LoVo (cell line): Measurements from ENCODE around the gene WDR13.
"Not testable (repeated sequence)": the region's sequence is repeated elsewhere in the genome, so short reads cannot be mapped to it uniquely, and the experiment has no call there.

Source experiments
- DNase-seq: peaks from one replicate; pipeline ENCODE4 v3.0.0-alpha.2; 2016; ENCODE audit warnings: low spot score

WDR13 gene

DNA sequence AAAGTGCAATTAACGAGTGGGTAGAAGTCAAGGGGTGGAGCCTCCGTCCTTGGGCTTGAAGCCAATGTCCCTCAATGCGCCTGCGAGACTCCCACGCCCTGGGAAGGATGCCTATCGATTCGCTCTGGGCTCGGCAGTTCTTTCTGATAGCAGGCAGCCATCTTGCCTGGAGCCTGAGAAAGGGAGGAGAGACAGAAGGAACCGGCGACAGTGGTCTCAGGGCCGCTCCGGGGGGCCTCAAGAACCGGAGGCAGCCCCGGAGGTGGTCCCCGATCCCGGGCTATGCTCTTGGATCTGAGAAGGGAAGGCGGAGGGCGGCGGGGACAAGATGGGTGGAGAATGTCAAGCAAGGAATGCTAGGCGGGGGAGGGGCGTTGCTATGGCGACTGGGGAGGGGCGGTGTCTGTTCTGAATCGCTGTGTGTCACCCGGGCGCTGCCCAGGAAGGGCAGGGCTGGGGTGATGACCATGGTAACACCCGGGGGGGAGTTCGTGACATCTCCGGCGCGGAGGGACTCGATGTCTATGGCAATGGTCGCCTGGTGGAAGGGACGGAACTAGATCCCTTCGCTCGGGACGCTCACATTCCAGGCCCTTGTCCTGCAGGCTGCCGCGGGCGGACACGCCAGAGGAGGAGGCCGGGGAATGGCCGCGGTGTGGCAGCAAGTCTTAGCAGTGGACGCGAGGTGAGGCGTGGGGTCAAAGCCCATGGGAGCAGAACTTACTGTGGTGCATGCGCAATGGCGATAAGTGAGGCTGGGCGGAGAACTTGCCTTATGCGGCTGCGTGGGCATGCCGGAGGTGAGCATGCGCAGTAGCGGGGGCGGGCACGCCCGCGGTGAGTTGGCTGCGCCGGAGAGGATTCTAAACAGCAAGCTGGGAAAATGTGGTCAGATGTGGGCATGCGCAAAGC is at the start of gene WDR13:
TSS of gene WDR13 (plus strand) at position 140 of the 912 bp plus-strand sequence. CDS start at position 645, 505 bp downstream.
- peak; percentile 91 for DNase-seq

DNA sequence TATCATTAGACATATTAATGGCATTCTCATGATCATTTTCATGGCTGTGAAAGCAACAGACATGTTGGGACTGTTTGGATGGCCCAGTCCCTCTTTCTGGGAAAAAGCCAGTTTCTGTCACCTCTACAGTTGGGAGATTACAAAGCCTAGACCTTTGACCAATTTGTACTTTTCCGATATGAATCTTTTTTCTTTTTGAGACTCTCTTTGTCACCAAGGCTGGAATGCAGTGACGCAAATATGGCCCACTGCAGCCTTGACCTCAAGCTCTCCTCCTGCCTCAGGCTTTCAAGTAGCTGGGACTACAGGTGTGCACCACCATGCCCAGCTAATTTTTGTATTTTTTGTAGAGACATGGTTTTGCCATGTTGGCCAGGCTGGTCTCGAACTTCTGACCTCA is 48.4 kb upstream of the WDR13 start:
- no peak for DNase-seq

DNA sequence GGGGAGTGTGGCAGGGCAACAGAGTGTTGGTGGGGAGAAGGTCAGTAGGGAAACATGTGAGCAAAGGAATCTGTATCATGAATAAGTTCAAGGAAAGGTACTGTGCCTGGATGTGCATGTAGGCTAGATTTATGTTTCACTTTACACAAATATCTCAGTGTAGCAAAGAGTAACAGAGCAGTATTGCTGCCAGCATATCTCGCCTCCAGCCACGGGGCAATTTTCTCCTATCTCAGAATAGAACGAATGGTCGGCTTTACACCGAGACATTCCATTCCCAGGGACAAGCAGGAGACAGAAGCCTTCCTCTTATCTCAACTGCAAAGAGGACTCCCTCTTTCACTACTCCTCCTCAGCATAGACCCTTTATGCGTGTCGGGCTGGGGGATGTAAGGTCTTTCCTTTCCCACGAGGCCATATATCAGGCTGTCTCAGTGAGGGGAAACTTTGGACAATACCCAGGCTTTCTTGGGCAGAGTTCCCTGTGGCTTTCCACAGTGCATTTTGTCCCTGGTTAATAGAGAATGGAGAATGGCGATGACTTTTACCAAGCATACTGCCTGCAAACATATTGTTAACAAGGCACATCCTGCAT is 41.5 kb upstream of the WDR13 start:
- DNase-seq: not testable (repeated sequence)

DNA sequence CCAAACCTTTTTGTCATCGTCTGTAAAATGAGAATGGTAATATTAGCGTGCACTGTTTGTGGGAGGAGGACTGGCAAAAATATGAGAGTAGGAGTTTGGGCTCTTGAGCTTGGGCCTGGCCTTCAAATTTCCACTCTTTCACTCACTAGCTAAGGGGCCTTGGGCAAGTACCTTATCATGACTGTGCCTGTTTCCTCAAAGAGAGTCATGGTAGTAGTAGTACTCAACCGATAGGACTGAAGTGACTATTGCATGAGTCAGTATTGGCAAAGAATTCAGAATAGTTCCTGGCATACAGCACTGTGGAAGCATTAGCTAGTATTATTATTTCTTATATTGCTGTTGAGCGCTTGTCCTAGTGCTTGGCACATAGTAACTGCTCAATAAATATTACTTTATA is 39.0 kb upstream of the WDR13 start:
- no peak for DNase-seq

DNA sequence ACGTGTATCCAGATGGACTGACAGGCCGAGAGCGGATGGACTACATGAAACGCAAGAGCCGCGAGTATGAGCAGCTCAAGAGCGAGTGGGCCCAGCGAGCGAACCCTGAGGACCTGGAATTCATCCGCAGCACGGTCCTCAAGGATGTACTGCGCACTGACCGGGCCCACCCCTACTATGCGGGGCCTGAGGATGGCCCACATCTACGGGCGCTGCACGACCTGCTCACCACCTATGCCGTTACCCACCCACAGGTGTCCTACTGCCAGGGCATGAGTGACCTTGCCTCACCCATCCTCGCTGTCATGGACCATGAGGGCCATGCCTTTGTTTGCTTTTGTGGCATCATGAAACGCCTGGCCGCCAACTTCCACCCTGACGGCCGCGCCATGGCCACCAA is 37.7 kb upstream of the WDR13 start:
- DNase-seq: no peak

DNA sequence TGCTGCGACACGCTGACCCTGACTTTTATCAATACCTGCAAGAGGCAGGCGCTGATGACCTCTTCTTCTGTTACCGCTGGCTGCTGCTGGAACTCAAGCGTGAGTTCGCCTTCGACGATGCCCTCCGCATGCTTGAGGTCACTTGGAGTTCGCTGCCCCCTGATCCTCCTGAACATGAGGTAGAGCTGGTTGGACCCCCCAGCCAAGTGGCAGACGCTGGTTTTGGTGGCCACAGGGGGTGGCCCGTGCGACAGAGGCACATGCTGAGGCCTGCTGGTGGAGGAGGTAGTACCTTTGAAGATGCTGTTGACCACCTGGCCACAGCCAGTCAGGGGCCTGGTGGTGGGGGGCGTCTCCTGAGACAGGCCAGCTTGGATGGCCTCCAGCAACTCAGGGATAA is 37.2 kb upstream of the WDR13 start:
- DNase-seq: no peak

DNA sequence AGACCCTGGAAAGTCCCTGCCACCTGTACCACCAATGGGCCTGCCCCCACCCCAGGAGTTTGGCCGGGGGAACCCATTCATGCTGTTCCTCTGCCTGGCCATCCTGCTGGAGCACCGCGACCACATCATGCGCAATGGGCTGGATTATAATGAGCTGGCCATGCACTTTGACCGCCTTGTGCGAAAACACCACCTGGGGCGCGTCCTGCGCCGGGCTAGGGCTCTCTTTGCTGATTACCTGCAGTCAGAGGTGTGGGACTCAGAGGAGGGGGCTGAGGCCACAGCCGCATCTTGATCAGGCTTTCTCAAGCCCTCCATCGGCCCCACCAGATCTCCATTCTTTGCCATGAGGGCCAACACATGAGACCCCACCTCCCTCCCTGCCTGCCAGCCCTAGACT is 36.6 kb upstream of the WDR13 start:
- DNase-seq: no peak

DNA sequence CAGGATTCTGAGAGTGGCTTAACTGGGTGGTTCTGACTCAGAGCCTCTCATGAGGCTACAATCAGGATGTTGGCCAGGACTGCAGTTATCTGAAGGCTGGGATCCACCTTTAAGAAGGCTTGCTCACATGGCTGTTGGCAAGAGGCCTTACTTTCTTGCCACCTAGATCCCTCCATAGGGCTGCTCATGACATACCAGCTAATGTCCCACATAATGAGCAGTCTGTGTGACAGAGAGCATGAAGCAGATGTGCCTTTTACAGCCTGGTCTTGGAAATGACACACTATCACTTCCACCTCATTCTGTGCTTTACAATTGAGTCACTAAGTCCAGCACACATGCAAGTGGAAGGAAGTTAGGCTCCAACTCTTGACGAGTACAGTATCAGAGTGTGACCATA is 27.3 kb upstream of the WDR13 start:
- DNase-seq: no peak

DNA sequence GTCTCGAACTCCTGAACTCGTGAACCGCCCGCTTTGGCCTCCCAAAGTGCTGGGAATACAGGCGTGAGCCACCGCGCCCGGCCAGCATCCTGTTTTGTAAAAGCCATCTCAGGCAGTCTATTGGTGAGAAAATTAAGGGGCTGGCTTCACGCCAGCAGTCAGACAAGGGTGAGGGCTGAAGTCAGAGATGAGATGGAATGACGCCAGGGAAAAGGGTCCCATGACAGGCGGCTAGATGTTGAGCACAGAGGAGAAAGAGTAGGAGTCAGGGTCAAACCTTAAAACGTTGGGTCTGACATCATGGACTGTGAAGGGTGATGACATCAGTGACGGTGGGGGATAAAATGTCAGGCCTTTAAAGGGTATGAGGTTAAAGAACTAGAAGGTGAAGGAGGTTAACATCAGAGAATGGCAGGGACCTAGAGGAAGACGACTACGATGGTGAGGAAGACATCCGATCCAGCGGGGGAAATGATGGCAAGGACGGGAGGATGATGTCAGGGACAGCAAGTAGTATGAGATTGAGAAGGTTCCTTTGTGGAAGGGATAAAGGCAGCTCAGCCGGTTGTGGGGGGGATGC is 23.5 kb upstream of the WDR13 start:
- peak; percentile 6 for DNase-seq

DNA sequence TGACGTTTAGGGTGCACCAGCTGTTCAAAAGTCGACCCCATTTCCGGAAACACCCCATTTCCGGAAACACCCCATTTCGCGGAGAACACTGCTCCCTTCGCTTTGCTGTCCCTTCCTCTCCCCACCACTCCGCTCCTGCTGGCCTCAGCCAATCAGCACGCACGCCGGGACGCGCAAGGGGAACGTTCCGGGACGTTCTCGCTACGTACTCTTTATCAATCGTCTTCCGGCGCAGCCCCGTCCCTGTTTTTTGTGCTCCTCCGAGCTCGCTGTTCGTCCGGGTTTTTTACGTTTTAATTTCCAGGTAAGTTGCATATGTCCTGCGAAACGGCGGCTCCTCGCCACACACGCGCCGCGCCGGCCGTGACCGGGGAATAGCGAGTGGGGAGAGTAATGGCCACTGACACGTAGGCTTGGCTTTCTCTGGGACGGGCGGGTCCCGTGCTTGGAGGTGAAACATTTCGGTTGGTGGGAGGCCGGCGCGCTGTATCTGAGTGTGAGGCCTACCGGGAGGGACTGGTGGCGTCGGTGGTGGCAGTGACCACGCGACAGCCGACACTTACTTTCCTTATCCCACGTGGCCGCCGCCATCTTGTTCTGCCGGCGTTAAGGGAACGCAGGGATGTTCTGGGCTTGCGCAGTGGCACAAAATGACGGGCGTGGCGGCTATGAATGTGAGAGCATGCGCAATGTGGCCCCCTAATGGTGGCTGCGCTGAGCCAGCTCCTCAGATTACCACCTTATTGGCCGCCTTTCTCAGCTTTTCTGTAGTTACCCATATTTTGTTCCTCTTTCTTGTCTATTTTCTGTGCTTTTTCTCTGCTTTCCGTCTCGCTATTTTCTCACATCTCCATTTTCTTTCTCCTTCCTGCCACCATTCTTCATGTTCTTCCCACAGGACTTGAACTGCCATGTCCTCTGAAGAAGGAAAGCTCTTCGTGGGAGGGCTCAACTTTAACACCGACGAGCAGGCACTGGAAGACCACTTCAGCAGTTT is 22.7 kb upstream of the WDR13 start, which contains the start of gene RBM3:
TSS of gene RBM3 (plus strand) at position 215 of the 997 bp plus-strand sequence. CDS start at position 912, 697 bp downstream.
- peak; percentile 85 for DNase-seq

DNA sequence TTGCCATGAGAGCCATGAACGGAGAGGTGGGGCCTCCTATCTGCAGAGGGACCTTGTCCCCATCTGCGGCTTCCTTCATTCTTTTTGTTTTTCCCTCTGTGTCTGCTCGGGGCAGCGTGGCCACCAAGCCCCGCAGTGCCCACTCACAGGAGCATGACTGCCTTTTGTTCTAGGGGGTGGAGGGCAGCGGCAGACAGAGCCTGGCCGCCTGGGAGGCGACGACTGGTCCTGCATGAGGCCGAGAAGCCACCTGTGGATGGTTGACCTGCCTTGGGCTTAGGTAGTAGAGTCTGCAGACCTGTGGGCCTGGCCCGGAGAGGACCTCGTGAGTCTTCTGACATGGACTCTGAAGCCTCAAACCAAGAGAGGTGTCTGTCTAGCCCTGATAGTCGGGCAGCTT is 21.6 kb upstream of the WDR13 start:
- no peak for DNase-seq

DNA sequence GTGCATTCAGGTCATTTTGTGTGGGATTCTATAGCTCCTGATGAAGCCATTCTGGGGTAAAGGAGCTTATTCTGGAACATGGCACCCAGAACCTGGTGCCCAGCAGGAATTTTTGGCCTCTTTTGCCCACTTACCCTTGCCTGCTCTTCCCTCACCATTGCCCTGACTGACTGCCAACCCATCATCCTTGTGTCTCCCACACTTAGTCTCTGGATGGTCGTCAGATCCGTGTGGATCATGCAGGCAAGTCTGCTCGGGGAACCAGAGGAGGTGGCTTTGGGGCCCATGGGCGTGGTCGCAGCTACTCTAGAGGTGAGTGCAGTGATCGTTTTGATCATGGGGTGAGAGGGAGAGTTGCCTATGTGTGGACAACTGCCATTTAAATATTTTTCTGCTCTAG is 21.2 kb upstream of the WDR13 start:
- DNase-seq: no peak

DNA sequence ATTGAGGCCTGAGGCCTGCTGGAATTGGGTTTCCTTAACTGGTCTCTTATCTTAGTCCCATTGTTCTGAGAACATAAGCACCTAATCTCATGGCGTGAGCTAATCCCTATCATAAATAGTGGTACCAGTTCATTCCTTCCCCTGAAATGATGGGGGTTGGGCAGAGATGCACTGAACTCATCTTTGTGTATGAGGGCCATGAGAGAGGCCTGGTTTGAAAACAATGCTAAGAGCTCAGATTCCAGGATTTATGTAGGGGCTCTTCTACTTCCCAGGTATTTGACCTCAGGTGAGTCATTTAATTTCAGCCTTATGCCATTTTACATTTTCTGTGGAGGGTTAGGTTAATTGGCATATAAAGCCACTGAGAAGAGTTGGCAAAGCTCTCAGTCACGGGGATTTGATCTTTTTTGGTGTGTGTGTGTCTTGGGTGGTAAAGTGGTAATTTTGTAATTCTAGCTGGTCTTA is 18.6 kb upstream of the WDR13 start:
- no peak for DNase-seq

DNA sequence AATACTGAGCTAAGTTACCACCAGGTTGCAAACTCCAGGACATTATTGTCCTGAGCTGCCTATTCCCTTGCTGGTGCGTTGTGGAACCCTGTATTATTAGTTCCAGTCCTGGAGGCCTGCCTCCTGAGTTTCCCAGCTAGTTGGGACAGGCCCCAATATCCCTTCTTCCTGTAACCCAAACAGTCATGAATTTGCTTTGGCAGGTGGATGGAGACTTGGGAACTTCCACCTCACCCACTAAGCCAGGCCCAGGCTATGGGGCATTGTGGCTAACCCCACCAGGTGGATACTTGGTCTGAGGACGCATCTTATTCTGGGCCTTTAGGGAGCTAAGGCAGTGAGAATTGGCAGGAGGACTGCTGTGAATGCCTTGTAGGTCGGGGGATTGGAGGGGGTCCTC is 18.0 kb upstream of the WDR13 start:
- no peak for DNase-seq

DNA sequence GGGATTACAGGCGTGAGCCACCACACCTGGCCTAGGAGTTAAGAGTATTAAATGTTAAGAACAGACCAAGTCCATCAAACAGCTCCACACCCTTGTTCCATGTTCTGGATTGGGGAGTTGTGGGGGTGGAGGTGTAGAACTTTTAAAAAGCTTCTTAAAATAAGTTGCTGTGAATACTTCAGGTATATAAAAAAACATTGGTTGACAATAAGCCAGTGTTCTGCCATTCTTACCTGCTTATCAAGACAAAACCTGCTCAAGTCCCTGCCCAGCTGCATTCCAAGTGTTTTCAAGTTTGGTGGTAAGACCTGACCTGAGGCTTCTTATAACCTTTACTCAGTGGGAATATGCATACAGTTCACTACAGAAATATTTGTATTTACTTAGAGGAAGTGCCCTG is 16.6 kb upstream of the WDR13 start:
- no peak for DNase-seq

DNA sequence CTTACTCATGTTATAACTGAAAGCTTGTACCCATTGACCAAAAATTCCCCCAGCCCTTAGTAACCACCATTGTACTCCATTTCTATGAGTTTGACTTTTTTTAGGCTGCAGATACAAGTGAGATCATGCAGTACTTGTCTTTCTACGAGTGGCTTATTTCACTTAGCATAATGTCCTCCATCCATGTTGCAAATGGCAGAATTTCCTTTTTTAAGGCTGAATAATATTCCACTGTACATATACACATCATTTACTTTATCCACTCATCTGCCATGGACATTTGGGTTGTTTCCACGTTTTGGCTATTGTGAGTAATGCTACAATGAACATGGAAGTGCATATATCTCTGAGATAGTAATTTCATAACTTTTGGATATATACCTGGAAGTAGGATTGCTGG is 12.6 kb upstream of the WDR13 start:
- DNase-seq: no peak

DNA sequence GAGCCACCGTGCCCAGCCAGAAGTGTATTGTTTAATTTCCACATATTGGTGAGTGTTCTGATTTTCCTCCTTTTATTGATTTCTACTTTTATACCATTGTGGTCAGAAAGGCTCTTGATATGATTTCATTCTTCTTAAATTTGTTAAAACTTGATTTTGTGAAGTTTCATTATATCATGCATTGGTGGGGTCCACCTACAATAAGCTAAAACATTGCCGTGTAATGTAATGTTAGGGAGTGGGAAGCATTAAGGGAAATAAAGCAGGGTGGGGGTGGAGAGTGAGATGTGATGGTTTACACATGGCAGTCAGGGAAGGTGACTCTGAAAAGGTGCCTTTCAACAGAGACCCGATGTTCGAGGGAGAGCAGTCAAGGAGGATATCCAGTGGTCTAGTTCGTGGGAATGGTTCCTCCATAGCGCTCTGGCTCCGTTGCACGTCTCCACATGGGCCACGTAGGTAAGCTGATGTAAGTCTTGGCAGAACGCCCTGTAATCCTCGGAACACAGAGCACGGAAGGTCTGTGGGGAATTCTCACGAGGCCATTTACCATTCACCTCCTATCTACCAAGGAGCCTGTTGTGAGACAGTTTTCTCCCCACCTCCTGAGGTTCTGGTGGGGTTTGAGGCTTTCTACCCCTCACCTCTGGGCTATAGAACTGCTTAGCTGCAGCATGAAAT is 7.7 kb upstream of the WDR13 start:
- no peak for DNase-seq

DNA sequence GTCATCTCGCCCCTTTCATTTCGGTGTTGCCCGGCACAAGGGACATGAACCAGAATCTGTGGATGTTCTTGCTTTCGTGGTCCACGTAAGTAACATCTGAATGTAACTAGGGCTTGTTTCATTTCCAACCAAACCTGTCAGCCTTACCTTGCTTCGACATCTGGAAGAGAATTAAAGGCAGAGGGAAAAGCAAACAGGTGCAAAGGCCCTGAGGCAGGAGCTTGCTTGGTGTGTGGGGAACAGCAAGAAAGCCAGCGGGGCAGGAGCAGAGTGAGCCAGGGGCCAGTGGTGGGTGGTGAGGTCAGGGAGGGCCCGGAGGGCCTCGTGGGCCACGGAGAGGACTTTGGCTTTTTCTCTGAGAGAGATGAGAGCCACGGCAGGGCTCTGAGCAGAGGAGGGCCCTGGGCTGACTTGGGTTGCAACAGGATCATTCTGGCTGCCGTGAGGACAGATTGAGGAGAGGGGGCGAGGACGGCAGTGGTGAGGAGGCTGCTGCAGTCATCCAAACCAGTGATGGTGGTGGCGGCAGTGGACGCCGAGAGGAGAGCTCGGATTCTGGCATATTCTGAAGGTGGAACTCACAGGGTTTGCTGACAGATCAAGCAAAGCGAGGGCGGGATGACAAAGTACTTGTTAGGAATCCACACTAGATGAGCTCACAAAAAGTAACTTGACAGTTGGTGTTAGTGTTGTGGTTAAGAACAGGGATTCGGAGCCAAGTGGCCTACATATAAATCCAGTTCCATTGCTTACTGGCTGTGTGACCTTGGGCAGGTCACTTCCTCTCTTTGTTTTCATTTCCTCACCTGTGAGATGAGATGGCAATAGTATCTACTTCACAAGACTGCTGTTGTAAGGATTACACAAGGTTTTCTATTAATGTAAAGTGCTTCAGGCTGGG is 6.8 kb upstream of the WDR13 start:
- no peak for DNase-seq

DNA sequence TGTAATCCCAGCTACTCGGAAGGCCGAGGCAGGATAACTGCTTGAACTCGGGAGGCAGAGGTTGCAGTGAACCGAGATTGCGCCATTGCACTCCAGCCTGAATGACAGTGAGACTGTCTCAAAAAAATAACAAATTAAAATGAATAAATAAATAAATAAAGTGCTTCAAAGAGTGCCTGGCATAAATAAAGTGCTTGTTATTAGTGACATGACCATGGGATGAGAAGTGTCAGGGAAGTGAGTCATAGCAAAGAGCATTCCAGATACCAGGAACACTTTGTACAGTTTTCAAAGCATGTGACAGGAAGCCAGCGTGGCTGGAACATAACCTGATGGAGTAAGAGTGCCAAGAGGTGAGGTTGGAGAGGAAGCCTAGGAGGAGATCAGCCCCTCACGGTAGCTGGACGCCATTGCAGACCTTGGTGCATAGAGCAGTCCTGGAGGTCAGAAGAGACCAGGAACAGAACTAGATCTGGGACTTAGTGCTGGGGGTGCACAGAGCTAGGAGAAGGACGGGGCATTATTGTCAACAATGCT is 6.0 kb upstream of the WDR13 start:
- DNase-seq: peak; percentile 56

DNA sequence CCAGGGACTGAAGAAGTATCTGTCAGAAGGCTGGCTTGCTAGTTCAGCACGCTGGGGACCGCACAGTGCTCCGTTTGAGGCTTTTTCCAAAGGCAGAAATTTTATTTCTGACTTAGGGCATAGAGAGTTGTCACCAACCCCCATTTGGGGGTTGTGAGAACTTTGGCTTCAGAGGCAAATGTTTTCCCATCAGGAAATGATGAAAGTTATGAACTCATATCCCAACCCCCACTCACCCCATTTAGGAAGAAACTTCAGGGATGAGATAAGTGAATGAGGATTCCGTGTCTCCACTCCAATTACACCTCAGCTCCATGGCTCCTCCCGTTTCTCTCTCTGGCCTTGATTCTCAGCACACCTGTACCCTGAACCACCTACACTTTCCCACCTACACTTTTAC is 4.3 kb upstream of the WDR13 start:
- DNase-seq: no peak
